HCT116 (cell line): ENCODE measurements around the gene NCAPH2. TPM values are rescaled to one million over a fixed set of nuclear protein-coding genes. Genes with fewer than 3 reads are reported as not detected.
A peak's percentile ranks its signal among the peaks of the same experiment; 100 is the strongest.

Source experiments
- ATAC-seq: fragments of 200-7000 bp; cut with Tn5 transposase; 2 replicates; pipeline ENCODE4 v1.9.1; 2020; ENCODE audit warnings: mild to moderate bottlenecking, moderate library complexity
- BruUV-seq: library from RNA; stranded (reverse); fragments of 400-500 nt; replicated peaks from 2 replicates; lab custom pipeline; 2021; lab: Mats Ljungman, UMichigan
- CTCF ChIA-PET: fragments of 300-600 bp; sonication (Branson Sonifier 250); formaldehyde crosslinking; loops from one replicate; lab custom pipeline; 2021; ENCODE audit warnings: antibody characterized with exemption; lab: Charles Lee
- POLR2A ChIA-PET: fragments of 300-600, 350-600 bp; sonication (Branson Sonifier 250); formaldehyde crosslinking; loops from one replicate; lab custom pipeline; 2021; ENCODE audit warnings: antibody characterized with exemption; lab: Charles Lee
- RAD21 ChIA-PET, 2 experiments: fragments of 300-600 bp; sonication (Branson Sonifier 250); formaldehyde crosslinking; loops; one replicate each; lab custom pipeline; 2023; ENCODE audit warnings: low total read pairs in 2 of 2; ENCODE audit not compliant: uncharacterized antibody in 2 of 2, unreplicated experiment in 2 of 2, low non-redundant PET in 1 of 2; lab: Charles Lee
- DNase-seq: peaks from one replicate; pipeline ENCODE4 v3.0.0-alpha.2; 2010; ENCODE audit warnings: low read depth, low spot score
- H2AFZ ChIP-seq: fragments of 200-600 bp; shearing (Covaris generic), sonication (generic); 2 replicates; pipeline ENCODE4 v1.6.1; 2017; ENCODE audit warnings: low read depth, mixed run types, mixed read lengths, antibody characterized with exemption, low read length; ENCODE audit not compliant: poor library complexity, severe bottlenecking
- H3K27ac ChIP-seq: 2 replicates; pipeline ENCODE4 v1.5.1; 2012; ENCODE audit warnings: low read depth, low read length
- H3K27me3 ChIP-seq: fragments of 200-600 bp; sonication (generic); 2 replicates; pipeline ENCODE4 v1.6.1; 2016; ENCODE audit warnings: mixed run types, low read length, mixed read lengths; ENCODE audit not compliant: insufficient read depth
- H3K36me3 ChIP-seq, 2 experiments: fragments of 200-500 bp in 1 of 2; fragments of 200-600 bp in 1 of 2; sonication (Bioruptor generic) in 1 of 2; sonication (generic) in 1 of 2; 2 replicates each; pipeline versions ENCODE4 v1.5.1 to v1.6.1; 2014 to 2016; ENCODE audit warnings: low read length in 2 of 2, inconsistent platforms in 1 of 2, mixed read lengths in 1 of 2, mixed run types in 1 of 2; ENCODE audit not compliant: insufficient read depth in 2 of 2, control insufficient read depth in 1 of 2
- H3K4me1 ChIP-seq, 2 experiments: fragments of 200-600 bp in 1 of 2; sonication (generic) in 1 of 2; 2 replicates each; pipeline versions ENCODE4 v1.5.1 to v1.6.1; 2012 to 2017; ENCODE audit warnings: low read length in 2 of 2, inconsistent platforms in 1 of 2, mild to moderate bottlenecking in 1 of 2, mixed read lengths in 1 of 2, mixed run types in 1 of 2, moderate library complexity in 1 of 2; ENCODE audit not compliant: insufficient read depth in 2 of 2, control insufficient read depth in 1 of 2
- H3K4me2 ChIP-seq: fragments of 200-600 bp; sonication (generic); 2 replicates; pipeline ENCODE4 v1.6.1; 2017; ENCODE audit warnings: mixed run types, low read length, mixed read lengths
- H3K4me3 ChIP-seq, 2 experiments: fragments of 200-600 bp in 1 of 2; sonication (generic) in 1 of 2; replicated peaks in 1 of 2; 2 replicates each; pipeline ENCODE4 v1.5.1; 2011 to 2016; ENCODE audit warnings: low read length in 2 of 2, control low read depth in 1 of 2, low read depth in 1 of 2, mild to moderate bottlenecking in 1 of 2, mixed read lengths in 1 of 2, mixed run types in 1 of 2
- H3K79me2 ChIP-seq: fragments of 200-600 bp; sonication (generic); 2 replicates; pipeline ENCODE4 v1.6.1; 2017; ENCODE audit warnings: mild to moderate bottlenecking, mixed run types, low read length, moderate library complexity, mixed read lengths; ENCODE audit not compliant: insufficient read depth
- H3K9ac ChIP-seq: fragments of 200-600 bp; sonication (generic); 2 replicates; pipeline ENCODE4 v1.6.1; 2016; ENCODE audit warnings: low read length, mixed read lengths
- H3K9me2 ChIP-seq: fragments of 200-600 bp; sonication (generic), shearing (Covaris generic); 2 replicates; pipeline ENCODE4 v1.6.1; 2017; ENCODE audit warnings: mixed run types, mild to moderate bottlenecking, moderate library complexity; ENCODE audit not compliant: insufficient read depth
- H3K9me3 ChIP-seq, 2 experiments: fragments of 200-500 bp in 1 of 2; fragments of 200-600 bp in 1 of 2; sonication (Bioruptor generic) in 1 of 2; sonication (generic) in 1 of 2; 2 replicates each; pipeline ENCODE4 v1.6.1; 2014 to 2017; ENCODE audit warnings: low read length in 2 of 2, mixed read lengths in 2 of 2, inconsistent platforms in 1 of 2, low read depth in 1 of 2, mild to moderate bottlenecking in 1 of 2, mixed run types in 1 of 2, moderate library complexity in 1 of 2; ENCODE audit not compliant: control insufficient read depth in 1 of 2, insufficient read depth in 1 of 2
- H4K20me1 ChIP-seq: fragments of 200-600 bp; sonication (generic), shearing (Covaris generic); 2 replicates; pipeline ENCODE4 v1.6.1; 2017; ENCODE audit warnings: mixed run types, mild to moderate bottlenecking, moderate library complexity; ENCODE audit not compliant: insufficient read depth
- CBX3 ChIP-seq: IDR thresholded peaks from 2 replicates; pipeline ENCODE4 v1.6.1; 2012; ENCODE audit warnings: low read depth
- CEBPB ChIP-seq: IDR thresholded peaks from 2 replicates; pipeline ENCODE4 v1.6.1; 2012; ENCODE audit warnings: low read depth
- EGR1 ChIP-seq: IDR thresholded peaks from 2 replicates; pipeline ENCODE4 v1.6.1; 2012; ENCODE audit warnings: low read depth
- ELF1 ChIP-seq: IDR thresholded peaks from 2 replicates; pipeline ENCODE4 v1.6.1; 2012; ENCODE audit warnings: low read depth, borderline replicate concordance
- EZH2phosphoT487 ChIP-seq: fragments of 200-600 bp; IDR thresholded peaks from 2 replicates; pipeline ENCODE4 v1.6.1; 2018; ENCODE audit warnings: antibody characterized with exemption, borderline replicate concordance
- FOSL1 ChIP-seq: IDR thresholded peaks from 2 replicates; pipeline ENCODE4 v1.6.1; 2012; ENCODE audit warnings: low read depth
- JUND ChIP-seq: IDR thresholded peaks from 2 replicates; pipeline ENCODE4 v1.6.1; 2012
- POLR2AphosphoS5 ChIP-seq: IDR thresholded peaks from 2 replicates; pipeline ENCODE4 v1.6.1; 2011; ENCODE audit warnings: mild to moderate bottlenecking, low read depth, low read length, moderate library complexity
- REST ChIP-seq: IDR thresholded peaks from 2 replicates; pipeline ENCODE4 v1.6.1; 2012; ENCODE audit warnings: low read depth
- SP1 ChIP-seq: IDR thresholded peaks from 2 replicates; pipeline ENCODE4 v1.6.1; 2012; ENCODE audit warnings: low read depth
- YY1 ChIP-seq: IDR thresholded peaks from 2 replicates; pipeline ENCODE4 v1.6.1; 2011; ENCODE audit warnings: low read length, low read depth, moderate library complexity, mild to moderate bottlenecking; ENCODE audit not compliant: insufficient replicate concordance; ENCODE audit errors: extremely low read depth
- ZNF274 ChIP-seq: fragments of 200-500 bp; sonication (Bioruptor generic); IDR thresholded peaks from 2 replicates; pipeline ENCODE4 v1.6.1; 2014; ENCODE audit warnings: mild to moderate bottlenecking, low read depth, low read length, inconsistent platforms
- intact Hi-C: fragments of 100-400 bp; cut with micrococcal nuclease; formaldehyde crosslinking; loops from 2 replicates; pipeline ENCODE4 v1.10.0; 2022
- total RNA-seq: library from RNA; stranded (reverse); gene quantifications from one replicate; pipeline ENCODE4 v1.2.1, GENCODE V29; 2021; ENCODE audit not compliant: unreplicated experiment
- TF ChIP-seq, protein P1 (sequence below): IDR thresholded peaks from 2 replicates; pipeline ENCODE4 v1.6.1; 2011; ENCODE audit warnings: mild to moderate bottlenecking, low read length, moderate library complexity; ENCODE audit not compliant: insufficient replicate concordance; ENCODE audit errors: extremely low read depth
- TF ChIP-seq, protein P2 (sequence below), 3 experiments: fragments of 200-600 bp in 1 of 3; sonication (generic) in 1 of 3; IDR thresholded peaks in 2 of 3; conservative IDR thresholded peaks in 1 of 3; 2 replicates each; pipeline ENCODE4 v1.5.1; 2012 to 2017; ENCODE audit warnings: low read depth in 2 of 3, low read length in 2 of 3, antibody characterized with exemption in 1 of 3, borderline replicate concordance in 1 of 3, control low read depth in 1 of 3, mild to moderate bottlenecking in 1 of 3, mixed read lengths in 1 of 3, mixed run types in 1 of 3, moderate library complexity in 1 of 3; ENCODE audit not compliant: insufficient read depth in 1 of 3

NCAPH2 gene
- total RNA-seq, 1 experiment from 2014 or later, result 99.1 TPM

DNA sequence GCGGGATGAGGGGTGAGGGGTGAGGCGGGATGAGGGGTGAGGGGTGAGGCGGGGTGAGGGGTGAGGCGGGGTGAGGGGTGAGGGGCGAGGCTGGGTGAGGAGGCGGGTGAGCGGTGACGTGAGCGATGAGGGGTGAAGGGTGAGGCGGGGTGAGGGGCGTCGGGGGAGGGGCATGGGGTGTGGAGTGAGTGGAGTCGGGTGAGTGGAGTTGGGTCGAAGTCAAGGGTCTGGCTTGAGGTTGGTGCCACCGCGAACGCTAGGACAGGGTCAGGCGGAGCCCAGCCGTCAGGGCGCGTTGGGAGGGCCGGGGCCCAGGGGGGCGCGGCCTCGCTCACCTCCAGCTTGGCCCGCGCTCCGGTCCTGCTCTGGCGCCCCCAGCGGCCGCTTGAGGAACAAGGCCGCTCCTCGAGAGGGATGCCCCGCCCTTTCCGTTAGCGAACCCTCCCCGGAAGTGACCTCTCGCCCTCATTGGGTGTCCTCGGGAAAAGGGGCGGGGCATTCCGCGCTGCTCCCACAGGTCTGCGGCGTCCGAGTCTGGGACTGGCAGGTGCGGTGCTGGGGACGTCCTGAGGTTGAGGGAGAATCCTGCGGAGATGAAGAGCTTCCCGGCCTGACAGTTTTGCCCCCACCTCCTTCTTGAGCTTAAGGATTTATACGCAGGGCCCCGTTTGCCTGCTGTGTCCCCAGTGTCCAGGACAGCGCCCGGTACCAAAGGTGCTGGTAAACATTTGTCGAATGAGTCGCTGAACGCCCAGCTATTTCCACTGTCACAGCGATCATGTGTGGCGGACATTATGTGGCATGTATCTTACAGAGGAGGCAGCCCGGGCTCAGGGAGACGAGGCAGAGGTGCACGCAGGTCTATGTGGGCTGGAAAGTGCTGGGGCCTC, 54.7 kb downstream of the NCAPH2 start, which contains the start of gene SYCE3 (continued):
- TF ChIP-seq, protein P1, sequence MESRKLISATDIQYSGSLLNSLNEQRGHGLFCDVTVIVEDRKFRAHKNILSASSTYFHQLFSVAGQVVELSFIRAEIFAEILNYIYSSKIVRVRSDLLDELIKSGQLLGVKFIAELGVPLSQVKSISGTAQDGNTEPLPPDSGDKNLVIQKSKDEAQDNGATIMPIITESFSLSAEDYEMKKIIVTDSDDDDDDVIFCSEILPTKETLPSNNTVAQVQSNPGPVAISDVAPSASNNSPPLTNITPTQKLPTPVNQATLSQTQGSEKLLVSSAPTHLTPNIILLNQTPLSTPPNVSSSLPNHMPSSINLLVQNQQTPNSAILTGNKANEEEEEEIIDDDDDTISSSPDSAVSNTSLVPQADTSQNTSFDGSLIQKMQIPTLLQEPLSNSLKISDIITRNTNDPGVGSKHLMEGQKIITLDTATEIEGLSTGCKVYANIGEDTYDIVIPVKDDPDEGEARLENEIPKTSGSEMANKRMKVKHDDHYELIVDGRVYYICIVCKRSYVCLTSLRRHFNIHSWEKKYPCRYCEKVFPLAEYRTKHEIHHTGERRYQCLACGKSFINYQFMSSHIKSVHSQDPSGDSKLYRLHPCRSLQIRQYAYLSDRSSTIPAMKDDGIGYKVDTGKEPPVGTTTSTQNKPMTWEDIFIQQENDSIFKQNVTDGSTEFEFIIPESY, result no peak

- Histone ChIP-seq H3K27ac (peak overlapping the region; percentile 43; the same call in 1 of the 2 replicates), H3K9me3 (no peaks in the 10 kb centered on the region), H3K36me3 (no peaks in the 10 kb centered on the region; a peak in 1 of 4 replicates), H3K9ac (peak overlapping the region; percentile 61), H3K27me3 (no peaks in the 10 kb centered on the region), H3K79me2 (no peaks in the 10 kb centered on the region), H3K4me3 (peak overlapping the region; percentile 70), H3K9me2 (no peaks in the 10 kb centered on the region), H3K4me1 (peaks cover 6 to 11% of the 10 kb centered on the region in 2 experiments; a peak in 2 of 4 replicates), H2AFZ (no peak overlapping the region), H4K20me1 (no peaks in the 10 kb centered on the region), H3K4me2 (peak overlapping the region; percentile 81)
- ATAC-seq, result no peak; the same call in 1 of the 2 replicates
- POLR2A ChIA-PET, result interaction anchor here (1.0 to 1.6 kb wide), 7 partner anchors 11 to 65 kb away, joined by 3 to 8 read pairs (median 4); partner anchors contain the start of genes ARSA, CHKB, LMF2 and NCAPH2
- no TSS peak for BruUV-seq
- intact Hi-C loops, result no loop called here
- RAD21 ChIA-PET, result interaction anchor here in 1 of 2 experiments (0.8 to 1.2 kb wide), 2 partner anchors 12 to 36 kb away, joined by 3 to 4 read pairs; no protein-coding TSS in a partner anchor
- DNase-seq, result no peak
- CTCF ChIA-PET, result interaction anchor here (1.3 to 1.7 kb wide), 6 partner anchors 9 to 57 kb away, joined by 4 to 11 read pairs (median 8); partner anchors contain the start of genes CHKB and SCO2
- no peak for TF ChIP-seq EGR1
- TF ChIP-seq, protein P2, sequence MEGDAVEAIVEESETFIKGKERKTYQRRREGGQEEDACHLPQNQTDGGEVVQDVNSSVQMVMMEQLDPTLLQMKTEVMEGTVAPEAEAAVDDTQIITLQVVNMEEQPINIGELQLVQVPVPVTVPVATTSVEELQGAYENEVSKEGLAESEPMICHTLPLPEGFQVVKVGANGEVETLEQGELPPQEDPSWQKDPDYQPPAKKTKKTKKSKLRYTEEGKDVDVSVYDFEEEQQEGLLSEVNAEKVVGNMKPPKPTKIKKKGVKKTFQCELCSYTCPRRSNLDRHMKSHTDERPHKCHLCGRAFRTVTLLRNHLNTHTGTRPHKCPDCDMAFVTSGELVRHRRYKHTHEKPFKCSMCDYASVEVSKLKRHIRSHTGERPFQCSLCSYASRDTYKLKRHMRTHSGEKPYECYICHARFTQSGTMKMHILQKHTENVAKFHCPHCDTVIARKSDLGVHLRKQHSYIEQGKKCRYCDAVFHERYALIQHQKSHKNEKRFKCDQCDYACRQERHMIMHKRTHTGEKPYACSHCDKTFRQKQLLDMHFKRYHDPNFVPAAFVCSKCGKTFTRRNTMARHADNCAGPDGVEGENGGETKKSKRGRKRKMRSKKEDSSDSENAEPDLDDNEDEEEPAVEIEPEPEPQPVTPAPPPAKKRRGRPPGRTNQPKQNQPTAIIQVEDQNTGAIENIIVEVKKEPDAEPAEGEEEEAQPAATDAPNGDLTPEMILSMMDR (IDR thresholded peaks at IDR 0.05 in 2 of 3, conservative IDR thresholded peaks at IDR 0.05 in 1 of 3; ENCODE audit: borderline replicate concordance in 1 of 3, insufficient read depth in 1 of 3, low read depth in 2 of 3, low read length in 2 of 3), result no peak
- no peak for TF ChIP-seq ZNF274
- TF ChIP-seq SP1, result no peak
- no peak for TF ChIP-seq JUND
- no peak for TF ChIP-seq EZH2phosphoT487
- no peak for TF ChIP-seq CEBPB
- no peak for TF ChIP-seq REST
- no peak for TF ChIP-seq ELF1
- TF ChIP-seq CBX3, result no peak
- no peak for TF ChIP-seq POLR2AphosphoS5
- TF ChIP-seq YY1, result no peak
- no peak for TF ChIP-seq FOSL1
Observed at GRCh38 chr22:50563413-50564160, 55.6 kb downstream of the NCAPH2 start.
